H9 (cell line): Measurements from ENCODE around the gene PRSS27. TPM values are rescaled to one million over a fixed set of nuclear protein-coding genes. Genes with fewer than 3 reads are reported as not detected.

Experiments
- DNase-seq: peaks from one replicate; pipeline ENCODE4 v3.0.0-alpha.2; 2017
- H2AFZ ChIP-seq: one replicate; pipeline ENCODE4 v1.6.1; 2013; ENCODE audit warnings: mild to moderate bottlenecking, low read length, control low read depth, moderate library complexity
- H2AK5ac ChIP-seq: 2 replicates; pipeline ENCODE4 v1.6.1; 2013; ENCODE audit warnings: low read length, control low read depth, mixed read lengths; ENCODE audit not compliant: insufficient read length
- H2BK120ac ChIP-seq: one replicate; pipeline ENCODE4 v1.6.1; 2013; ENCODE audit warnings: low read depth, mild to moderate bottlenecking, low read length, control low read depth, inconsistent platforms; ENCODE audit not compliant: poor library complexity, severe bottlenecking
- H2BK12ac ChIP-seq: 2 replicates; pipeline ENCODE4 v1.6.1; 2013; ENCODE audit warnings: low read length, control low read depth, mixed read lengths, low read depth; ENCODE audit not compliant: insufficient read length
- H2BK15ac ChIP-seq: 2 replicates; pipeline ENCODE4 v1.6.1; 2013; ENCODE audit warnings: low read depth, low read length, control low read depth
- H2BK20ac ChIP-seq: one replicate; pipeline ENCODE4 v1.6.1; 2013; ENCODE audit warnings: low read depth, mild to moderate bottlenecking, low read length, control low read depth, inconsistent platforms; ENCODE audit not compliant: poor library complexity, severe bottlenecking
- H2BK5ac ChIP-seq: 2 replicates; pipeline ENCODE4 v1.6.1; 2013; ENCODE audit warnings: low read length, control low read depth, mixed read lengths; ENCODE audit not compliant: insufficient read length
- H3K14ac ChIP-seq: 2 replicates; pipeline ENCODE4 v1.6.1; 2013; ENCODE audit warnings: low read length, control low read depth; ENCODE audit not compliant: insufficient read depth
- H3K18ac ChIP-seq: 2 replicates; pipeline ENCODE4 v1.6.1; 2013; ENCODE audit warnings: low read depth, mild to moderate bottlenecking, mixed read lengths, low read length, control low read depth; ENCODE audit not compliant: insufficient read length
- H3K23ac ChIP-seq: 2 replicates; pipeline ENCODE4 v1.6.1; 2013; ENCODE audit warnings: low read length, control low read depth, mixed read lengths, low read depth; ENCODE audit not compliant: insufficient read length
- H3K23me2 ChIP-seq: 2 replicates; pipeline ENCODE4 v1.6.1; 2013; ENCODE audit warnings: low read depth, mild to moderate bottlenecking, mixed read lengths, low read length, control low read depth; ENCODE audit not compliant: insufficient read length, poor library complexity, severe bottlenecking
- H3K27ac ChIP-seq: 2 replicates; pipeline ENCODE4 v1.5.1; 2013; ENCODE audit warnings: low read length, control low read depth, mixed read lengths, low read depth; ENCODE audit not compliant: insufficient read length
- H3K27me3 ChIP-seq: 2 replicates; pipeline ENCODE4 v1.6.1; 2013; ENCODE audit warnings: low read length, control low read depth, inconsistent platforms; ENCODE audit not compliant: insufficient read depth
- H3K4ac ChIP-seq: 2 replicates; pipeline ENCODE4 v1.6.1; 2013; ENCODE audit warnings: low read depth, mild to moderate bottlenecking, control low read depth, inconsistent platforms, low read length, moderate library complexity
- H3K4me1 ChIP-seq: 2 replicates; pipeline ENCODE4 v1.6.1; 2013; ENCODE audit warnings: low read length, control low read depth, inconsistent platforms; ENCODE audit not compliant: insufficient read depth
- H3K4me2 ChIP-seq: 2 replicates; pipeline ENCODE4 v1.6.1; 2013; ENCODE audit warnings: low read length, control low read depth, mixed read lengths; ENCODE audit not compliant: insufficient read length, insufficient read depth
- H3K56ac ChIP-seq: 2 replicates; pipeline ENCODE4 v1.6.1; 2013; ENCODE audit warnings: low read depth, mild to moderate bottlenecking, mixed read lengths, low read length, control low read depth; ENCODE audit not compliant: insufficient read length
- H3K79me1 ChIP-seq: 2 replicates; pipeline ENCODE4 v1.6.1; 2013; ENCODE audit warnings: low read depth, mild to moderate bottlenecking, moderate library complexity, low read length, control low read depth, inconsistent platforms; ENCODE audit not compliant: insufficient read depth, poor library complexity, severe bottlenecking
- H3K79me2 ChIP-seq: 2 replicates; pipeline ENCODE4 v1.6.1; 2013; ENCODE audit warnings: low read length, control low read depth, inconsistent platforms; ENCODE audit not compliant: insufficient read depth
- H3K9ac ChIP-seq: 2 replicates; pipeline ENCODE4 v1.6.1; 2013; ENCODE audit warnings: low read length, control low read depth, mixed read lengths; ENCODE audit not compliant: insufficient read length; ENCODE audit errors: extremely low read depth
- H3K9me3 ChIP-seq: one replicate; pipeline ENCODE4 v1.6.1; 2013; ENCODE audit warnings: low read depth, low read length, inconsistent platforms; ENCODE audit not compliant: control insufficient read depth
- H3T11ph ChIP-seq: one replicate; pipeline ENCODE4 v1.6.1; 2013; ENCODE audit warnings: mild to moderate bottlenecking, low read length, control low read depth, inconsistent platforms
- H4K20me1 ChIP-seq: one replicate; pipeline ENCODE4 v1.6.1; 2013; ENCODE audit not compliant: control insufficient read depth, insufficient read length, insufficient read depth
- H4K5ac ChIP-seq: 2 replicates; pipeline ENCODE4 v1.6.1; 2013; ENCODE audit warnings: low read depth, mild to moderate bottlenecking, mixed read lengths, low read length, control low read depth; ENCODE audit not compliant: insufficient read length
- H4K8ac ChIP-seq: replicated peaks from 2 replicates; pipeline ENCODE4 v1.6.1; 2013; ENCODE audit warnings: low read length, control low read depth, mixed read lengths, low read depth; ENCODE audit not compliant: insufficient read length
- H4K91ac ChIP-seq: 2 replicates; pipeline ENCODE4 v1.6.1; 2013; ENCODE audit warnings: low read depth, mild to moderate bottlenecking, moderate library complexity, mixed read lengths, low read length, control low read depth; ENCODE audit not compliant: insufficient read length
- H3K27ac Mint-ChIP-seq, 3 experiments: 2 replicates in 2 of 3; 3 replicates in 1 of 3; pipeline ENCODE4 v1.8.0; 2020 to 2021; ENCODE audit warnings: mixed read lengths in 3 of 3, mild to moderate bottlenecking in 1 of 3, moderate library complexity in 1 of 3
- H3K27me3 Mint-ChIP-seq: 2 replicates; pipeline ENCODE4 v1.8.0; 2021; ENCODE audit warnings: low read depth, mild to moderate bottlenecking, moderate library complexity, mixed read lengths
- H3K36me3 Mint-ChIP-seq, 3 experiments: 2 replicates in 2 of 3; 3 replicates in 1 of 3; pipeline ENCODE4 v1.8.0; 2020 to 2021; ENCODE audit warnings: low read depth in 3 of 3, mixed read lengths in 3 of 3; ENCODE audit not compliant: insufficient read depth in 1 of 3
- H3K4me1 Mint-ChIP-seq, 2 experiments: 2 replicates each; pipeline ENCODE4 v1.8.0; 2020; ENCODE audit warnings: mixed read lengths in 2 of 2
- H3K4me3 Mint-ChIP-seq, 2 experiments: 2 replicates in 1 of 2; 3 replicates in 1 of 2; pipeline ENCODE4 v1.8.0; 2020 to 2021; ENCODE audit warnings: mild to moderate bottlenecking in 2 of 2, mixed read lengths in 2 of 2, moderate library complexity in 1 of 2
- H3K9me3 Mint-ChIP-seq, 2 experiments: 2 replicates in 1 of 2; 3 replicates in 1 of 2; pipeline ENCODE4 v1.8.0; 2020; ENCODE audit warnings: mild to moderate bottlenecking in 2 of 2, mixed read lengths in 2 of 2, moderate library complexity in 1 of 2
- CTCF ChIP-seq: fragments of 200-600 bp; sonication (generic); conservative IDR thresholded peaks from 3 replicates; pipeline ENCODE4 v1.8.0; 2021; ENCODE audit warnings: antibody characterized with exemption, mild to moderate bottlenecking
- WGBS: extraction: QIAGEN DNeasy Blood & Tissue Kit; methylation state at CpG from one replicate; pipeline ENCODE4 v1.1.7; 2013; ENCODE audit warnings: missing lambda C conversion rate, low lambda C conversion rate, mixed read lengths; ENCODE audit not compliant: insufficient read length; ENCODE audit errors: extremely low coverage; 5-methylcytosine and 5-hydroxymethylcytosine counted together
- total RNA-seq: library from RNA; stranded (reverse); gene quantifications from 2 replicates; pipeline ENCODE4 v1.2.1, GENCODE V29; 2021

Gene PRSS27
- total RNA-seq, 1 experiment from 2014 or later: 5.0 TPM

GRCh38 chr16:2749936-2750335 is 29.9 kb upstream of the PRSS27 start:
- peaks cover 0 to 3% of the 10 kb centered on the region in 2 experiments; a peak in 1 of 5 replicates for H3K9me3 Mint-ChIP-seq
- H3K27me3 Mint-ChIP-seq: peaks cover 2% of the 10 kb centered on the region; the same call in 1 of the 2 replicates
- H4K91ac ChIP-seq: no peak overlapping the region
- H3K4me2 ChIP-seq: no peak overlapping the region
- H3K36me3 Mint-ChIP-seq: peaks cover 24 to 30% (median 30%) of the 10 kb centered on the region in 3 experiments
- no peak overlapping the region for H2BK120ac ChIP-seq
- H2BK20ac ChIP-seq: no peak overlapping the region
- no peak overlapping the region for H3K56ac ChIP-seq
- H3K14ac ChIP-seq: no peak overlapping the region
- no peaks in the 10 kb centered on the region; the same call in 1 of the 2 replicates for H3K4me1 ChIP-seq
- no CpG with 5 or more reads among the region's 6 CpGs for WGBS
- H3K79me1 ChIP-seq: no peaks in the 10 kb centered on the region
- no peak overlapping the region for H3K4ac ChIP-seq
- H3K18ac ChIP-seq: no peak overlapping the region
- H3K9ac ChIP-seq: no peak overlapping the region
- no peak for DNase-seq
- H3K27ac Mint-ChIP-seq: peak overlapping the region in 1 of 3 experiments; percentile 62; a peak in 1 of 7 replicates
- no peak for TF ChIP-seq CTCF
- H2AK5ac ChIP-seq: no peak overlapping the region
- H4K5ac ChIP-seq: no peak overlapping the region
- no peak overlapping the region for H3K23ac ChIP-seq
- H2BK5ac ChIP-seq: no peak overlapping the region
- no peak overlapping the region for H3K27ac ChIP-seq
- H2BK12ac ChIP-seq: no peak overlapping the region
- H3T11ph ChIP-seq: no peak overlapping the region
- H3K9me3 ChIP-seq: no peaks in the 10 kb centered on the region
- H3K4me1 Mint-ChIP-seq: peaks cover 25 to 27% of the 10 kb centered on the region in 2 experiments
- no peaks in the 10 kb centered on the region for H4K20me1 ChIP-seq
- peaks cover 17% of the 10 kb centered on the region for H3K79me2 ChIP-seq
- no peaks in the 10 kb centered on the region for H3K27me3 ChIP-seq
- peak overlapping the region in 1 of 2 experiments; percentile 90; a peak in 1 of 5 replicates for H3K4me3 Mint-ChIP-seq
- H2AFZ ChIP-seq: no peak overlapping the region
- H4K8ac ChIP-seq: no peak overlapping the region
- H3K23me2 ChIP-seq: peaks cover 8% of the 10 kb centered on the region
- H2BK15ac ChIP-seq: no peak overlapping the region
